GM21786 (cell line): ENCODE data around the gene LRRC41.
"Not testable (repeated sequence)": the region's sequence is repeated elsewhere in the genome, so short reads cannot be mapped to it uniquely, and the experiment has no call there.

ENCODE experiments used
- ATAC-seq: cut with Tn5 transposase; IDR thresholded peaks from one replicate; pipeline ENCODE4 v1.9.1; 2021; ENCODE audit not compliant: unreplicated experiment

The LRRC41 gene, protein sequence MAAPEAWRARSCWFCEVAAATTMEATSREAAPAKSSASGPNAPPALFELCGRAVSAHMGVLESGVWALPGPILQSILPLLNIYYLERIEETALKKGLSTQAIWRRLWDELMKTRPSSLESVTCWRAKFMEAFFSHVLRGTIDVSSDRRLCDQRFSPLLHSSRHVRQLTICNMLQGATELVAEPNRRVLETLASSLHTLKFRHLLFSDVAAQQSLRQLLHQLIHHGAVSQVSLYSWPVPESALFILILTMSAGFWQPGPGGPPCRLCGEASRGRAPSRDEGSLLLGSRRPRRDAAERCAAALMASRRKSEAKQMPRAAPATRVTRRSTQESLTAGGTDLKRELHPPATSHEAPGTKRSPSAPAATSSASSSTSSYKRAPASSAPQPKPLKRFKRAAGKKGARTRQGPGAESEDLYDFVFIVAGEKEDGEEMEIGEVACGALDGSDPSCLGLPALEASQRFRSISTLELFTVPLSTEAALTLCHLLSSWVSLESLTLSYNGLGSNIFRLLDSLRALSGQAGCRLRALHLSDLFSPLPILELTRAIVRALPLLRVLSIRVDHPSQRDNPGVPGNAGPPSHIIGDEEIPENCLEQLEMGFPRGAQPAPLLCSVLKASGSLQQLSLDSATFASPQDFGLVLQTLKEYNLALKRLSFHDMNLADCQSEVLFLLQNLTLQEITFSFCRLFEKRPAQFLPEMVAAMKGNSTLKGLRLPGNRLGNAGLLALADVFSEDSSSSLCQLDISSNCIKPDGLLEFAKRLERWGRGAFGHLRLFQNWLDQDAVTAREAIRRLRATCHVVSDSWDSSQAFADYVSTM

DNA sequence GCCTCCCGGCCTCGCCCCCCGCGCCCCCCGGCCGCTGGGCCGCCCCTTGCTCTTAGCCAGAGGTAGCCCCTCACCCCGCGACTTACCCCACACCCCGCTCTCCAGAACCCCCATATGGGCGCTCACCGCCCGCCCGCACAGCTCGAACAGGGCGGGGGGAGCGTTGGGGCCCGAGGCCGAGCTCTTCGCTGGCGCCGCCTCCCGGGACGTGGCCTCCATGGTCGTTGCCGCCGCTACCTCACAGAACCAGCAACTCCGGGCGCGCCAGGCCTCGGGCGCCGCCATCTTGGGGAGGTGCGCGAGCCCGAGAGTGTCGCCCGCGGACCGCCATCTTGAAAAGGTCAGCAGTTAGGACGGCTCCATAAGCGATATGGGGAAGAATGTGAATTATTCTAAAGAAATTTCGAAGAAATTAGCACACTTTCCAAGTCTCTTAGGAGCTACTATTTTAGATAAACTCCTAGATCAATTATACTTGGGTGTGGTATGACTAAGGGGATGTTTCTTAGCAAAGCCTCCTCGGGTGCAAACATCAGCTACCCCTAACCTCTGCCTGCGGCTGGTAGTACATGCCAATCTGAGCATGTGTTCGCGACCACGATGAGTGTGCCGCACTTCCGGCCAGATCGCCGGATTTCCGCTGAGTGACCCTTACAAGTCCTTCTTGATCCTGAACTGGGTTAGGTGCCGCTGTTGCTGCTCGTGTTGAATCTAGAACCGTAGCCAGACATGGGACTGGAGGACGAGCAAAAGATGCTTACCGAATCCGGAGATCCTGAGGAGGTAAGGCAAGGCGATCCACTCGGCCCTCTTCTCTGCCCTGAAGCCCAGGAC is at the start of gene LRRC41, which contains the start of gene UQCRH:
Gene LRRC41 (minus strand): TSS at position 579 of the 834 bp plus-strand sequence. CDS start 294 bp downstream, at position 285.
Gene UQCRH (plus strand): TSS at position 661 of the 834 bp plus-strand sequence. CDS start 69 bp downstream, at position 730.
- peak; percentile 76 for ATAC-seq

DNA sequence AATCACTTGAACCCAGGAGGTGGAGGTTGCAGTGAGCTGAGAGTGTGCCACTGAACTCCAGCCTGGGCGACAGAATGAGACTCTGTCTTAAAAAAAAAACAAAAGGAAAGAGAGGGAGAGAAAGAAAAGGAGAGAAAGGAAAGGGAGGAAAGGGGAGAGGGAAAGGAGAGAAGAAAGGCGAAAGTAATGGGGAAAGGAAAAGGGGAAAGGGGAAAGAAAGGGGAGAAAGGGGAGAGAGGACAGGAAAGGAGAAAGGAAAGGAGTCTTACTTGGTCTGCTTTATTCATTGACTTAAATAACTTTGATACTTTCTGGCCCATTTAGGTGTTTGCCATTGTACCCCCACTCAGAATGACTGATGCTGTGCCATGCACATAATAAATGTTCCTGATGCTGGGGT is 48.9 kb upstream of the LRRC41 start:
- no peak for ATAC-seq

DNA sequence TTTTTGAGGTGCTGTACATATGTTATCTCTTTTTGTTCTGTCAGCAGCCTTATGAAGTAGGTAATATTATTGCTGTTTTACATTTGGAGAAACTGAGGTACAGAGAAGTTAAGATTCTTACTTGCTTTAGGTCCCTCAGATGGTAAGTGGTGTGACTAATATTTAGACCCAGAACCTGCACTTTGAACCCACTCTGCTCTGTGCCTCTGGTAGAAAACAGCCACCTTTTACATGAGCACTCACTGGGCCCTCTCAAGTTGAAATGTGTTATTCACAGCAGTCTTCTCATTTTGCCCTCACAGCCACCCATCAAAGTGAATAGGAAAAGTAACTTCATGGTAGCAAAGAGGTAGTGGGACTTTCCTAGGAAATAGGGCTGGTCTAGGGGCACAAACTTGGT is 41.9 kb upstream of the LRRC41 start:
- no peak for ATAC-seq

GRCh38 chr1:46344481-46344880 is 41.1 kb upstream of the LRRC41 start:
- ATAC-seq, result no peak

DNA sequence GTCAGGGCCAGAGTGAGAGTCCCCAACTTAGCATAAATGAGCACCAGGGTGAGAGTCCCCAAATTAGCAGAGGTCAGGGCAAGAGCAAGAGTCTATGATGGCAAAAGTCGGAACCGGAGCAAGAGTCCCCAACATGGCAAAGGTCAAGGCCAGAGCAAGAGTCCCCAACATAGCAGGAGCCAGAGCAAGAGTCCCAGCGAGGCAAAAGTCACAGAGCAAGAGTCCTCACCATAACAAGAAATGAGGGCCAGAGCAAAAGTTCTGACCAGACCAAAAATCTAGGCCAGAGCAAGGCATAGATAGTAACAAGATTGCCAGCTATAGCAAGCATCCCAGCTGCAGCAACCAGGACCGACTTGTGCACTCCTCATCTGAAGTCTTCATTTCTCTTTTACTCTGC is 40.3 kb upstream of the LRRC41 start:
- no peak for ATAC-seq

DNA sequence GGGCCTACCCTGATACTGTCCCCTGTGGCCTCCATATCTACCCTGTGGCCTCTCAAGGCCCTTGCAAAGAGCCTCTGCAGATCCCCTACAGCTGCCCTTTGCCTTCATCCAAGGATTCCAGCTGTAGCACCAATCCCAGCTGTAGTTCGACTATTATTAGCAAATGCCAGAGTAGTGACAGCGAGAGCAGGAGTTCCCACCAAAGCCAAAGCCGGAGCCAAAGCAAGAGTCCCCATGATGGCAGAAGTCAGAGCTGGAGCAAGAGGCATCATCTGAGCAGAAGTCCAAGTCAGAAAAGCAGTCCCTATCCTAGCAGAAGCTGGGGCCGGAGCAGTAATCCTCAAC is 39.9 kb upstream of the LRRC41 start:
- no peak for ATAC-seq

DNA sequence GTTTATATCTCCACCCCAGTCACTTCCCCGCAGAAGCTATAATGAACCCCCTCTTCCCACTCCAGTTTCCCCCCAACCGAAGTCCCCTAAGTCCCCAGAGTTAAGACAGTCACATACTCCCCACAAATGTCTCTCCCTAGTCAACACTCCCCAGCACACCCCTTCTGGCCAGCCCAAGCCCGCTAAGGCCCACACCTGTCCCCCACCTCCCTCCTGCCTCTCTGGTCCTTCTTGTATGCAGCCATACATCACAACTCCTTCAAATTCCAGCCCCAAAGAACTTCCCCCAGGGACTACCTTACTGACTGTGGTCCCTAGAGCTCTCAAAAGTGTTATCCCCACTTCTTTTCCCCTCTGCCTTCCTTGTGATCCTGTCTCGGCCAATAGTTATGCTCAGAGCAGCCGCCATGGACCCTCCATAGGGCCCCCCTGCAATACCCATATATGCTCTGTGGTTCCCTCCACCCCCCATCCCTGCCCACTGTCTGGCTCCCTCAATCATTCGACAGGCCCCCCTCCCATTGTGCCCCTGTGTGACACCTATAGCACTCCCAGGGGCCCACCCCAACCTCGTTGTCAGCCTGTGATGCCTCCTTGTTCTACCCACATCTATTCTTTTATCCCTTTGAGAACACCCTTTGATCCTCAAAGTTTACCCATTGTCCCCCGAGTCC is 39.4 kb upstream of the LRRC41 start:
- ATAC-seq, result no peak

- ATAC-seq, result no peak
Measured at GRCh38 chr1:46342084-46342656, 38.8 kb upstream of the LRRC41 start.

- no peak for ATAC-seq
Measured at GRCh38 chr1:46341222-46342083, 38.0 kb upstream of the LRRC41 start.

GRCh38 chr1:46340404-46341221 is 37.2 kb upstream of the LRRC41 start, which contains the start of gene NSUN4:
Gene NSUN4 (plus strand): TSS chr1:46340807. CDS start chr1:46340827, 20 bp downstream.
- peak; percentile 84 for ATAC-seq

DNA sequence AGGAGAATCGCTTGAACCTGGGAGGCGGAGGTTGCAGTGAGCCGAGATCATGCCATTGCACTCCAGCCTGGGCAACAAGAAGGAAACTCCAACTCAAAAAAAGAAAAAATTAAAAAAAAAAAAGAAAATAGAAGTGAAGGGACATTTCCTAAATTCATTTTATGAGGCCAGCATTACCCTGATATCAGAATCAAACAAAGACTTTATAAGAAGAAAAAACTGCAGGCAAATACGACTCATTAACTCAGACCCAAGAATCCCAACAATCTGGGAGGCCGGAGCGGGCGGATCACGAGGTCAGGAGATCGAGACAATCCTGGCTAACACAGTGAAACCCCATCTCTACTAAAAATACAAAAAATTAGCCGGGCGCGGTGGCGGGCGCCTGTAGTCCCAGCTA is 34.0 kb upstream of the LRRC41 start:
- ATAC-seq, result not testable (repeated sequence)

GRCh38 chr1:46335081-46335480 is 31.7 kb upstream of the LRRC41 start:
- no peak for ATAC-seq

GRCh38 chr1:46334030-46334384 is 30.6 kb upstream of the LRRC41 start:
- no peak for ATAC-seq

DNA sequence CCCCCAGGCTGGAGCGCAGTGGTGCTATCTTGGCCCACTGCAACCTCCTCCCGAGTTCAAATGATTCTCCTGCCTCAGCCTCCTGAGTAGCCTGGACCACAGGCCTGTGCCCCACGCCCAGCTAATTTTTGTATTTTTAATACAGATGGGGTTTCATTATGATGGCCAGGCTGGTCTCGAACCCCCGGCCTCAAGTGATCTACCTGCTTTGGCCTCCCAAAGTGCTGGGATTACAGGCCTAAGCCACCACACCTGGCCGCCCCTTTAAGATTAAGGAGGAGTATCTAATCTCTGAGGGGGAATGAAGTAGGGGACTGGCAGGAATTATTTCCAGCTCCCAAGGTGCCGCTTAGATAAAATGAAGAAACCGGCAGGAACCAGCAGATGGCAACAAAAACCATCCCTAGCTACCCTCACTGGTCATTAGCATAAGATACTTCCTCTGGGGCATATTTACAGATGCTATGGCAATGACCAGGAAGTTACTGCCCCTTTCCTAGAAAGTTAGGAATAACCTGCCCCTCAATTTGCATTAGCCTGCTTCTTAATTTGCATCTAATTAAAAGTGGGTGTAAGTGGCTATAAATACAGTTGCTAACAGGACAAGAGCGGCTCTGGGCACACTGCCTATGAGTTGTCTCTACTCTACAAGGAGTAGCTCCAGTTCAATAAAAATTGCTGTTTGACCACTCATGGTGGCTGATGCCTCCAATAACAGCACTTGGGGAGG is 30.0 kb upstream of the LRRC41 start:
- no peak for ATAC-seq

DNA sequence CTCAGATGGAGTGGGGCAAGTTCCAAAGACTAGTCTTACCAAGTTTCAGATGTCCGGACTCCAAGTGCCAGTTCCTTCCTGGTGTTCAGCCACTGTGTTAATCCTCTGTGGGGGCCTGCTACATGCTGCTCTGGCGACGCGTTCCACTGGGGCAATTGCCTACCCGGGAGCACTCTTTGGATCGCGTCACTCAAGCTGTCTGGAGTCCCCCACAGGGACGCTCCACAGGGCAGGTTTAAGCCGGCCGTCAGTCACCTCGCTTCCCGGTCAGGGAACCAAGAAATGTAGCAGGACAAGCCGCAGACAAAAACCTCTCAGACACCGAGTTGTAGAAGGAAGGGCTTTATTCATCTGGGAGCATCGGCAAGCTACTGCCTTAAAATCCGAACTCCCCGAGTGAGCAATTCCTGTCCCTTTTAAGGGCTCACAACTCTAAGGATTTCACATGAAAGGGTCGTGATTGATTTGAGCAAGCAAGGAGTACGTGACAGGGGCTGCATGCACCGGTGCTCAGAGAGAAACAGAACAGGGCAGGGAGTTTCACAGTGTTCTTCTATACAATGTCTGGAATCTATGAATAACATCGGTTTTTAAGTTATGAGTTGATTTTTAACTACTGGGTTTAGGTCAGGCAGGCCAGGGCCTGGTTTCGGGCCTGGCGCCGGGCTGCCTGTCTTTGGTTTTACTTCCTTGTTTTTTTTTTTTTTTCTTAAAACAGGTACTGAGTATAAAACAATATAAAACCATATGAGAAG is 28.5 kb upstream of the LRRC41 start:
- peak; percentile 38 for ATAC-seq

- ATAC-seq, result not testable (repeated sequence)
Measured at GRCh38 chr1:46330381-46330780, 27.0 kb upstream of the LRRC41 start.

DNA sequence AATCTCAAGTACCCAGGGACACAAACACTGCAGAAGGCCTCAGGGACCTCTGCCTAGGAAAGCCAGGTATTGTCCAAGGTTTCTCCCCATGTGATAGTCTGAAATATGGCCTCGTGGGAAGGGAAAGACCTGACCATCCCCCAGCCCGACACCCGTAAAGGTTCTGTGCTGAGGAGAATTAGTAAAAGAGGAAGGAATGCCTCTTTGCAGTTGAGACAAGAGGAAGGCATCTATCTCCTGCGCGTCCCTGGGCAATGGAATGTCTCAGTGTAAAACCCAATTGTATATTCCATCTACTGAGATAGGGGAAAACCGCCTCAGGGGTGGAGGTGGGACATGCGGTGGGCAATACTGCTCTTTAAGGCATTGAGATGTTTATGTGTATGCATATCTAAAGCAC is 26.4 kb upstream of the LRRC41 start:
- ATAC-seq, result not testable (repeated sequence)
